Transverse colon (tissue), 4 donors: Measurements from ENCODE around the gene TMEM200B. TPM values are rescaled to one million over a fixed set of nuclear protein-coding genes. Genes with fewer than 3 reads are reported as not detected.

Experiments
- DNase-seq: peaks from one replicate; pipeline ENCODE4 v3.0.0-alpha.2; 2019
- H3K27ac ChIP-seq, 4 donors: fragments of 200-600 bp; sonication (generic); 2 replicates each; pipeline ENCODE4 v1.5.1; 2016 to 2018; ENCODE audit warnings: inconsistent platforms in 4 of 4
- H3K27me3 ChIP-seq: fragments of 200-600 bp; sonication (generic); 2 replicates; pipeline ENCODE4 v1.5.1; 2017; ENCODE audit warnings: inconsistent platforms
- H3K36me3 ChIP-seq, 4 donors: fragments of 200-600 bp; sonication (generic); 2 replicates each; pipeline ENCODE4 v1.5.1; 2017 to 2019; ENCODE audit warnings: inconsistent platforms in 4 of 4
- H3K4me1 ChIP-seq, 4 donors: fragments of 200-600 bp; sonication (generic); 2 replicates each; pipeline ENCODE4 v1.5.1; 2017 to 2020; ENCODE audit warnings: inconsistent platforms in 4 of 4
- H3K4me3 ChIP-seq, 4 donors: fragments of 200-600 bp; sonication (generic); 1 replicate in 1 of 4; 2 replicates in 3 of 4; pipeline versions ENCODE4 v1.5.1 to v1.6.1; 2017 to 2019; ENCODE audit warnings: inconsistent platforms in 4 of 4
- H3K9me3 ChIP-seq, 2 donors: fragments of 200-600 bp; sonication (generic); 2 replicates each; pipeline ENCODE4 v1.5.1; 2017 to 2019; ENCODE audit warnings: inconsistent platforms in 2 of 2
- EP300 ChIP-seq: sonication (generic); formaldehyde crosslinking; IDR thresholded peaks from one replicate; pipeline ENCODE4 v1.6.1; 2017; ENCODE audit warnings: antibody characterized with exemption, low read depth
- POLR2A ChIP-seq: fragments of 450-650 bp; IDR thresholded peaks from one replicate; pipeline ENCODE4 v1.6.1; 2016; ENCODE audit warnings: antibody characterized with exemption, mild to moderate bottlenecking, moderate library complexity
- POLR2AphosphoS5 ChIP-seq, 3 donors: sonication (generic); formaldehyde crosslinking; IDR thresholded peaks; one replicate each; pipeline ENCODE4 v1.6.1; 2016; ENCODE audit warnings: antibody characterized with exemption in 3 of 3
- WGBS, 2 donors: methylation state at CpG; one replicate each; pipeline ENCODE4 v1.1.5; 2018; ENCODE audit warnings: low coverage in 1 of 2; 5-methylcytosine and 5-hydroxymethylcytosine counted together
- in situ Hi-C, 4 donors: fragments of 200-750 bp; cut with MboI; loops; one replicate each; pipeline versions ENCODE4 v1.15.0 to v1.15.1; 2017; ENCODE audit warnings: low sequenced_read_pairs in 3 of 4, low pct_ligation_motif_present in 1 of 4, low pct_unique_long_range_greater_than_20kb in 1 of 4
- intact Hi-C: fragments of 100-400 bp; cut with DNase I; formaldehyde crosslinking; loops from one replicate; pipeline ENCODE4 v1.15.1; 2023; ENCODE audit warnings: low total_unique reads
- total RNA-seq, 4 donors: library from RNA; depleted of rRNA; stranded (reverse); fragments of >200 nt; gene quantifications; one replicate each; pipeline ENCODE4 v1.1.0, GENCODE V29; 2016
- TF ChIP-seq, protein P1 (sequence below), 5 experiments: fragments of 200-600 bp in 3 of 5; fragments of 450-650 bp in 2 of 5; sonication (generic) in 3 of 5; IDR thresholded peaks; 1 replicate in 2 of 5; 2 replicates in 3 of 5; pipeline ENCODE4 v1.5.1; 2016 to 2017; ENCODE audit warnings: antibody characterized with exemption in 5 of 5, inconsistent platforms in 3 of 5, mild to moderate bottlenecking in 2 of 5, moderate library complexity in 1 of 5

TMEM200B gene
- total RNA-seq, 4 donors from 2014 or later = 1.6 to 7.5 (median 4.2) TPM

GRCh38 chr1:29121516-29121935 is 2.2 kb downstream of the TMEM200B start:
- intact Hi-C loops (loop anchor here (5.0 to 10.0 kb wide), 2 partner anchors 61 to 237 kb away; partner anchors contain the start of gene SRSF4), in situ Hi-C loops (no loop called here)
- WGBS, 2 donors = 6% methylated on average over 35 of the region's 59 CpGs; no CpG with 5 or more reads in 1 of the 2 donors
- peak overlapping the region; percentile 94 to 97 (median 94) for H3K27ac ChIP-seq
- H3K4me1 ChIP-seq = peaks cover 7 to 58% (median 43%) of the 10 kb centered on the region in 4 donors
- H3K4me3 ChIP-seq = peak overlapping the region; percentile 46 to 68 (median 58)
- H3K27me3 ChIP-seq = peaks cover 53% of the 10 kb centered on the region
- TF ChIP-seq POLR2A (no peak), EP300 (no peak)
- TF ChIP-seq, protein P1, sequence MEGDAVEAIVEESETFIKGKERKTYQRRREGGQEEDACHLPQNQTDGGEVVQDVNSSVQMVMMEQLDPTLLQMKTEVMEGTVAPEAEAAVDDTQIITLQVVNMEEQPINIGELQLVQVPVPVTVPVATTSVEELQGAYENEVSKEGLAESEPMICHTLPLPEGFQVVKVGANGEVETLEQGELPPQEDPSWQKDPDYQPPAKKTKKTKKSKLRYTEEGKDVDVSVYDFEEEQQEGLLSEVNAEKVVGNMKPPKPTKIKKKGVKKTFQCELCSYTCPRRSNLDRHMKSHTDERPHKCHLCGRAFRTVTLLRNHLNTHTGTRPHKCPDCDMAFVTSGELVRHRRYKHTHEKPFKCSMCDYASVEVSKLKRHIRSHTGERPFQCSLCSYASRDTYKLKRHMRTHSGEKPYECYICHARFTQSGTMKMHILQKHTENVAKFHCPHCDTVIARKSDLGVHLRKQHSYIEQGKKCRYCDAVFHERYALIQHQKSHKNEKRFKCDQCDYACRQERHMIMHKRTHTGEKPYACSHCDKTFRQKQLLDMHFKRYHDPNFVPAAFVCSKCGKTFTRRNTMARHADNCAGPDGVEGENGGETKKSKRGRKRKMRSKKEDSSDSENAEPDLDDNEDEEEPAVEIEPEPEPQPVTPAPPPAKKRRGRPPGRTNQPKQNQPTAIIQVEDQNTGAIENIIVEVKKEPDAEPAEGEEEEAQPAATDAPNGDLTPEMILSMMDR (IDR thresholded peaks at IDR 0.05) = peak in 3 of 5 experiments; percentile 3 to 15 (median 5)
- DNase-seq = peak; percentile 10
- peaks cover 0 to 6% (median 0%) of the 10 kb centered on the region in 4 donors for H3K36me3 ChIP-seq
- H3K9me3 ChIP-seq = no peaks in the 10 kb centered on the region

GRCh38 chr1:29120947-29121485 is 2.7 kb downstream of the TMEM200B start:
- TF ChIP-seq, protein P1 (IDR thresholded peaks at IDR 0.05) = peak; percentile 67 to 78 (median 73)
- no peak for TF ChIP-seq EP300
- no peak for TF ChIP-seq POLR2A
- peak in 1 of 3 donors; percentile 35 for TF ChIP-seq POLR2AphosphoS5 (IDR thresholded peaks at IDR 0.05)
- Histone ChIP-seq H3K27ac (peak overlapping the region; percentile 94 to 97 (median 94)), H3K9me3 (no peaks in the 10 kb centered on the region), H3K4me3 (peak overlapping the region in 3 of 4 donors; percentile 46 to 67 (median 49)), H3K4me1 (peaks cover 7 to 58% (median 43%) of the 10 kb centered on the region in 4 donors), H3K27me3 (peaks cover 53% of the 10 kb centered on the region), H3K36me3 (peaks cover 0 to 8% (median 0%) of the 10 kb centered on the region in 4 donors)
- WGBS, 2 donors = 5 to 59% methylated on average over 11 to 15 of the region's 42 CpGs
- in situ Hi-C loops (no loop called here), intact Hi-C loops (loop anchor here (5.0 to 10.0 kb wide), 2 partner anchors 61 to 236 kb away; partner anchors contain the start of gene SRSF4)
- peak; percentile 61 for DNase-seq

GRCh38 chr1:29120367-29120766 is 3.3 kb downstream of the TMEM200B start:
- H3K4me1 ChIP-seq = peaks cover 7 to 57% (median 42%) of the 10 kb centered on the region in 4 donors

More at GRCh38 chr1:29120367-29120766, 3.3 kb downstream of the TMEM200B start:
- WGBS, 2 donors = 68% methylated on average over 6 of the region's 6 CpGs; no CpG with 5 or more reads in 1 of the 2 donors
- Histone ChIP-seq H3K27ac (peak overlapping the region; percentile 94 to 97 (median 94)), H3K27me3 (peaks cover 48% of the 10 kb centered on the region), H3K9me3 (no peaks in the 10 kb centered on the region), H3K36me3 (peaks cover 0 to 8% (median 3%) of the 10 kb centered on the region in 4 donors), H3K4me3 (no peak overlapping the region)
- TF ChIP-seq, protein P1 (IDR thresholded peaks at IDR 0.05) = no peak
- TF ChIP-seq EP300 (no peak), POLR2A (no peak), POLR2AphosphoS5 (IDR thresholded peaks at IDR 0.05) (no peak)
- in situ Hi-C loops = no loop called here
- DNase-seq = no peak
- intact Hi-C loops = loop anchor here (5.0 to 10.0 kb wide), 2 partner anchors 62 to 236 kb away; partner anchors contain the start of gene SRSF4
